ENCODE results near the gene RTN1. TPM values are rescaled to one million over a fixed set of nuclear protein-coding genes. Genes with fewer than 3 reads are reported as not detected.

RTN1 gene
- total RNA-seq, 2 experiments from 2014 or later, result not detected

GRCh38 chr14:59846595-59846994 is 24.0 kb downstream of the RTN1 start:
- Mint-ChIP-seq H3K9me3 (ENCODE audit: insufficient read depth) (no peaks in the 10 kb centered on the region), H3K4me1 (ENCODE audit: low read depth) (no peaks in the 10 kb centered on the region), H3K36me3 (ENCODE audit: low read depth) (no peaks in the 10 kb centered on the region), H3K27me3 (ENCODE audit: low read depth) (peaks cover 6% of the 10 kb centered on the region), H3K4me3 (no peak overlapping the region), H3K27ac (no peak overlapping the region)
- ATAC-seq, result no peak
- ChIA-PET CTCF (no interaction called here), POLR2A (no interaction called here)
- no peak for DNase-seq

- POLR2A ChIA-PET, result no interaction called here
Measured at GRCh38 chr14:59845245-59845644, 25.3 kb downstream of the RTN1 start.

GRCh38 chr14:59844186-59844812 is 26.3 kb downstream of the RTN1 start:
- Mint-ChIP-seq H3K36me3 (ENCODE audit: low read depth) (no peaks in the 10 kb centered on the region), H3K9me3 (ENCODE audit: insufficient read depth) (no peaks in the 10 kb centered on the region), H3K27me3 (ENCODE audit: low read depth) (peaks cover 8% of the 10 kb centered on the region), H3K4me1 (ENCODE audit: low read depth) (no peaks in the 10 kb centered on the region), H3K27ac (no peak overlapping the region), H3K4me3 (no peak overlapping the region)
- ChIA-PET POLR2A (no interaction called here), CTCF (no interaction called here)
- ATAC-seq, result no peak
- DNase-seq, result no peak

More at GRCh38 chr14:59845245-59845644, 25.3 kb downstream of the RTN1 start:
- DNase-seq (no peak), ATAC-seq (no peak)
- no peak overlapping the region for H3K4me3 Mint-ChIP-seq
- no peaks in the 10 kb centered on the region for H3K4me1 Mint-ChIP-seq (ENCODE audit: low read depth)
- no peak overlapping the region for H3K27ac Mint-ChIP-seq
- H3K27me3 Mint-ChIP-seq (ENCODE audit: low read depth), result peaks cover 6% of the 10 kb centered on the region
- H3K36me3 Mint-ChIP-seq (ENCODE audit: low read depth), result no peaks in the 10 kb centered on the region
- no peaks in the 10 kb centered on the region for H3K9me3 Mint-ChIP-seq (ENCODE audit: insufficient read depth)
- CTCF ChIA-PET, result no interaction called here

- no peak overlapping the region for H3K4me3 Mint-ChIP-seq
- POLR2A ChIA-PET, result no interaction called here
- no peaks in the 10 kb centered on the region for H3K9me3 Mint-ChIP-seq (ENCODE audit: insufficient read depth)
- no peak for DNase-seq
- no peaks in the 10 kb centered on the region for H3K36me3 Mint-ChIP-seq (ENCODE audit: low read depth)
- H3K4me1 Mint-ChIP-seq (ENCODE audit: low read depth), result no peaks in the 10 kb centered on the region
- CTCF ChIA-PET, result no interaction called here
- H3K27ac Mint-ChIP-seq, result no peak overlapping the region
- ATAC-seq, result no peak
- peaks cover 27% of the 10 kb centered on the region for H3K27me3 Mint-ChIP-seq (ENCODE audit: low read depth)
Measured at GRCh38 chr14:59836116-59836515, 34.5 kb downstream of the RTN1 start.

- CTCF ChIA-PET, result no interaction called here
- no peaks in the 10 kb centered on the region for H3K4me1 Mint-ChIP-seq (ENCODE audit: low read depth)
- DNase-seq, result no peak
- H3K36me3 Mint-ChIP-seq (ENCODE audit: low read depth), result no peaks in the 10 kb centered on the region
- H3K27ac Mint-ChIP-seq, result no peak overlapping the region
- no peaks in the 10 kb centered on the region for H3K9me3 Mint-ChIP-seq (ENCODE audit: insufficient read depth)
- POLR2A ChIA-PET, result no interaction called here
- no peak overlapping the region for H3K4me3 Mint-ChIP-seq
- H3K27me3 Mint-ChIP-seq (ENCODE audit: low read depth), result peaks cover 21% of the 10 kb centered on the region
- ATAC-seq, result no peak
Measured at GRCh38 chr14:59832653-59833294, 37.8 kb downstream of the RTN1 start.

- Mint-ChIP-seq H3K4me3 (no peak overlapping the region), H3K27me3 (ENCODE audit: low read depth) (peaks cover 18% of the 10 kb centered on the region), H3K9me3 (ENCODE audit: insufficient read depth) (no peaks in the 10 kb centered on the region), H3K36me3 (ENCODE audit: low read depth) (no peaks in the 10 kb centered on the region), H3K4me1 (ENCODE audit: low read depth) (no peaks in the 10 kb centered on the region), H3K27ac (no peak overlapping the region)
- POLR2A ChIA-PET, result no interaction called here
- ATAC-seq, result no peak
- CTCF ChIA-PET, result no interaction called here
- no peak for DNase-seq
Measured at GRCh38 chr14:59831121-59831730, 39.4 kb downstream of the RTN1 start.

GRCh38 chr14:59830338-59830734 is 40.2 kb downstream of the RTN1 start:
- ChIA-PET POLR2A (no interaction called here), CTCF (no interaction called here)
- Mint-ChIP-seq H3K27ac (no peak overlapping the region), H3K36me3 (ENCODE audit: low read depth) (no peaks in the 10 kb centered on the region), H3K27me3 (ENCODE audit: low read depth) (peaks cover 16% of the 10 kb centered on the region), H3K9me3 (ENCODE audit: insufficient read depth) (no peaks in the 10 kb centered on the region), H3K4me1 (ENCODE audit: low read depth) (no peaks in the 10 kb centered on the region), H3K4me3 (no peak overlapping the region)
- DNase-seq (no peak), ATAC-seq (no peak)

GRCh38 chr14:59829469-59830337 is 40.9 kb downstream of the RTN1 start:
- no peak for ATAC-seq
- POLR2A ChIA-PET, result no interaction called here

GRCh38 chr14:59828276-59828675 is 42.3 kb downstream of the RTN1 start:
- ChIA-PET CTCF (no interaction called here), POLR2A (no interaction called here)
- Mint-ChIP-seq H3K4me1 (ENCODE audit: low read depth) (no peaks in the 10 kb centered on the region), H3K9me3 (ENCODE audit: insufficient read depth) (no peaks in the 10 kb centered on the region), H3K4me3 (no peak overlapping the region), H3K27ac (no peak overlapping the region), H3K36me3 (ENCODE audit: low read depth) (no peaks in the 10 kb centered on the region), H3K27me3 (ENCODE audit: low read depth) (peaks cover 10% of the 10 kb centered on the region)
- DNase-seq (no peak), ATAC-seq (no peak)

More at GRCh38 chr14:59829469-59830337, 40.9 kb downstream of the RTN1 start:
- no peak for DNase-seq
- no peak overlapping the region for H3K4me3 Mint-ChIP-seq
- H3K27me3 Mint-ChIP-seq (ENCODE audit: low read depth), result peaks cover 14% of the 10 kb centered on the region
- CTCF ChIA-PET, result no interaction called here
- H3K27ac Mint-ChIP-seq, result no peak overlapping the region
- H3K4me1 Mint-ChIP-seq (ENCODE audit: low read depth), result no peaks in the 10 kb centered on the region
- no peaks in the 10 kb centered on the region for H3K36me3 Mint-ChIP-seq (ENCODE audit: low read depth)
- H3K9me3 Mint-ChIP-seq (ENCODE audit: insufficient read depth), result no peaks in the 10 kb centered on the region

GRCh38 chr14:59827401-59827800 is 43.2 kb downstream of the RTN1 start:
- no peak for ATAC-seq
- CTCF ChIA-PET, result no interaction called here

GRCh38 chr14:59826150-59826549 is 44.4 kb downstream of the RTN1 start:
- ChIA-PET POLR2A (no interaction called here), CTCF (interaction anchor here (0.5 kb wide), 1 partner anchor 586 kb away, joined by 3 read pairs; no protein-coding TSS in a partner anchor)
- DNase-seq (no peak), ATAC-seq (no peak)
- no peaks in the 10 kb centered on the region for H3K36me3 Mint-ChIP-seq (ENCODE audit: low read depth)
- H3K4me3 Mint-ChIP-seq, result no peak overlapping the region
- peaks cover 3% of the 10 kb centered on the region for H3K27me3 Mint-ChIP-seq (ENCODE audit: low read depth)
- H3K9me3 Mint-ChIP-seq (ENCODE audit: insufficient read depth), result no peaks in the 10 kb centered on the region
- H3K4me1 Mint-ChIP-seq (ENCODE audit: low read depth), result no peaks in the 10 kb centered on the region
- no peak overlapping the region for H3K27ac Mint-ChIP-seq

More at GRCh38 chr14:59827401-59827800, 43.2 kb downstream of the RTN1 start:
- H3K27ac Mint-ChIP-seq, result no peak overlapping the region
- no peak for DNase-seq
- H3K36me3 Mint-ChIP-seq (ENCODE audit: low read depth), result no peaks in the 10 kb centered on the region
- POLR2A ChIA-PET, result no interaction called here
- no peaks in the 10 kb centered on the region for H3K9me3 Mint-ChIP-seq (ENCODE audit: insufficient read depth)
- H3K4me3 Mint-ChIP-seq, result no peak overlapping the region
- H3K4me1 Mint-ChIP-seq (ENCODE audit: low read depth), result no peaks in the 10 kb centered on the region
- peaks cover 5% of the 10 kb centered on the region for H3K27me3 Mint-ChIP-seq (ENCODE audit: low read depth)

GRCh38 chr14:59823179-59823578 is 47.4 kb downstream of the RTN1 start:
- Mint-ChIP-seq H3K27me3 (ENCODE audit: low read depth) (no peaks in the 10 kb centered on the region), H3K4me1 (ENCODE audit: low read depth) (no peaks in the 10 kb centered on the region), H3K9me3 (ENCODE audit: insufficient read depth) (no peaks in the 10 kb centered on the region), H3K27ac (no peak overlapping the region), H3K4me3 (no peak overlapping the region), H3K36me3 (ENCODE audit: low read depth) (no peaks in the 10 kb centered on the region)
- DNase-seq (no peak), ATAC-seq (no peak)
- POLR2A ChIA-PET, result no interaction called here
- CTCF ChIA-PET, result no interaction called here
